H1 (cell line): Measurements from ENCODE around the gene HSPA12A. TPM values are rescaled to one million over a fixed set of nuclear protein-coding genes. Genes with fewer than 3 reads are reported as not detected.

Source experiments
- CTCF ChIA-PET: fragments of 300-600 bp; sonication (Branson Sonifier 250); formaldehyde crosslinking; loops from one replicate; lab custom pipeline; 2021; ENCODE audit not compliant: partially characterized antibody; lab: Charles Lee
- POLR2A ChIA-PET: fragments of 300-600 bp; sonication (Branson Sonifier 250); formaldehyde crosslinking; loops from one replicate; lab custom pipeline; 2021; ENCODE audit warnings: inconsistent platforms; ENCODE audit not compliant: partially characterized antibody; lab: Charles Lee
- DNase-seq, 2 experiments: peaks; one replicate each; pipeline versions ENCODE4 v3.0.0 to v3.0.0-alpha.2; 2010 to 2022; ENCODE audit warnings: low spot score in 2 of 2, low read depth in 1 of 2, mixed read lengths in 1 of 2
- FAIRE-seq: peaks from 2 replicates; lab custom pipeline; 2011; peaks lifted over from hg19 to GRCh38; lab: Jason Lieb, UNC
- H2AFZ ChIP-seq: 2 replicates; pipeline ENCODE4 v1.8.1; 2012; ENCODE audit warnings: low read length, inconsistent platforms
- H2AK5ac ChIP-seq: 2 replicates; pipeline ENCODE4 v1.6.1; 2013; ENCODE audit warnings: low read depth, low read length
- H2BK120ac ChIP-seq: replicated peaks from 2 replicates; pipeline ENCODE3; 2013; ENCODE audit warnings: low read depth, low read length, inconsistent platforms
- H2BK12ac ChIP-seq: 2 replicates; pipeline ENCODE4 v1.6.1; 2013; ENCODE audit warnings: low read depth, low read length
- H2BK15ac ChIP-seq: 2 replicates; pipeline ENCODE4 v1.6.1; 2013; ENCODE audit warnings: low read length
- H2BK20ac ChIP-seq: 2 replicates; pipeline ENCODE4 v1.6.1; 2013; ENCODE audit warnings: low read length
- H2BK5ac ChIP-seq: 2 replicates; pipeline ENCODE4 v1.6.1; 2013; ENCODE audit warnings: low read depth, low read length
- H3K14ac ChIP-seq: 2 replicates; pipeline ENCODE4 v1.6.1; 2013; ENCODE audit warnings: inconsistent platforms; ENCODE audit not compliant: insufficient read length
- H3K18ac ChIP-seq: 2 replicates; pipeline ENCODE4 v1.6.1; 2013; ENCODE audit warnings: low read length; ENCODE audit errors: extremely low read depth
- H3K23ac ChIP-seq: 2 replicates; pipeline ENCODE4 v1.6.1; 2013; ENCODE audit warnings: inconsistent platforms; ENCODE audit not compliant: insufficient read length
- H3K23me2 ChIP-seq: 2 replicates; pipeline ENCODE4 v1.6.1; 2013; ENCODE audit warnings: low read depth, low read length
- H3K27ac ChIP-seq: 2 replicates; pipeline ENCODE4 v1.6.1; 2011; ENCODE audit warnings: low read depth, low read length, inconsistent platforms
- H3K27me3 ChIP-seq, 4 experiments: replicated peaks in 1 of 4; 1 replicate in 1 of 4; 2 replicates in 3 of 4; pipeline versions ENCODE4 v1.6.1 to v1.8.1; 2011 to 2013; ENCODE audit warnings: low read length in 3 of 4, mild to moderate bottlenecking in 3 of 4, inconsistent platforms in 2 of 4, mixed read lengths in 2 of 4, moderate library complexity in 1 of 4; ENCODE audit not compliant: control insufficient read depth in 3 of 4, insufficient read depth in 3 of 4; ENCODE audit errors: extremely low read depth in 1 of 4
- H3K36me3 ChIP-seq, 4 experiments: 2 replicates each; pipeline versions ENCODE4 v1.6.1 to v1.8.1; 2011 to 2013; ENCODE audit warnings: mild to moderate bottlenecking in 4 of 4, low read length in 3 of 4, moderate library complexity in 2 of 4, control low read depth in 1 of 4, inconsistent platforms in 1 of 4; ENCODE audit not compliant: insufficient read depth in 4 of 4, control insufficient read depth in 2 of 4
- H3K4ac ChIP-seq: replicated peaks from 2 replicates; pipeline ENCODE3; 2013; ENCODE audit warnings: low read length, low read depth, mixed read lengths, inconsistent platforms; ENCODE audit not compliant: insufficient read length
- H3K4me1 ChIP-seq, 4 experiments: replicated peaks in 1 of 4; 1 replicate in 1 of 4; 2 replicates in 3 of 4; pipeline versions ENCODE4 v1.6.1 to v1.8.1; 2011 to 2013; ENCODE audit warnings: low read length in 3 of 4, inconsistent platforms in 2 of 4, mixed read lengths in 1 of 4; ENCODE audit not compliant: insufficient read depth in 4 of 4, control insufficient read depth in 3 of 4
- H3K4me2 ChIP-seq, 2 experiments: 2 replicates each; pipeline versions ENCODE4 v1.6.1 to v1.8.1; 2011 to 2013; ENCODE audit warnings: low read depth in 2 of 2, low read length in 2 of 2, control low read depth in 1 of 2, inconsistent platforms in 1 of 2, mild to moderate bottlenecking in 1 of 2; ENCODE audit not compliant: insufficient read depth in 1 of 2
- H3K4me3 ChIP-seq, 4 experiments: fragments of 200-600, 300-600 bp in 1 of 4; sonication (generic), shearing (Covaris generic), sonication (Bioruptor Twin) in 1 of 4; 2 replicates each; pipeline versions ENCODE4 v1.5.1 to v1.8.1; 2011 to 2016; ENCODE audit warnings: low read length in 4 of 4, low read depth in 3 of 4, control low read depth in 2 of 4, inconsistent platforms in 2 of 4, mild to moderate bottlenecking in 2 of 4, mixed read lengths in 1 of 4, moderate library complexity in 1 of 4; ENCODE audit not compliant: insufficient read depth in 2 of 4; ENCODE audit errors: extremely low read depth in 1 of 4
- H3K56ac ChIP-seq: replicated peaks from 2 replicates; pipeline ENCODE3; 2013; ENCODE audit warnings: low read depth, mild to moderate bottlenecking, mixed read lengths, low read length, inconsistent platforms; ENCODE audit not compliant: insufficient read length
- H3K79me1 ChIP-seq: 2 replicates; pipeline ENCODE4 v1.6.1; 2013; ENCODE audit warnings: low read depth, low read length, control low read depth
- H3K79me2 ChIP-seq, 2 experiments: 2 replicates each; pipeline versions ENCODE4 v1.6.1 to v1.8.1; 2012 to 2013; ENCODE audit warnings: low read length in 2 of 2, mild to moderate bottlenecking in 2 of 2, inconsistent platforms in 1 of 2; ENCODE audit not compliant: insufficient read depth in 2 of 2, control insufficient read depth in 1 of 2
- H3K9ac ChIP-seq, 4 experiments: replicated peaks in 1 of 4; 1 replicate in 1 of 4; 2 replicates in 3 of 4; pipeline versions ENCODE4 v1.6.1 to v1.8.1; 2011 to 2013; ENCODE audit warnings: low read depth in 3 of 4, low read length in 3 of 4, control low read depth in 2 of 4, mild to moderate bottlenecking in 2 of 4, moderate library complexity in 2 of 4, inconsistent platforms in 1 of 4; ENCODE audit errors: extremely low read depth in 1 of 4
- H3K9me3 ChIP-seq, 2 experiments: 2 replicates each; pipeline versions ENCODE4 v1.6.1 to v1.8.1; 2012 to 2013; ENCODE audit warnings: mild to moderate bottlenecking in 2 of 2, moderate library complexity in 2 of 2, control low read depth in 1 of 2, inconsistent platforms in 1 of 2, low read depth in 1 of 2, low read length in 1 of 2, mixed read lengths in 1 of 2; ENCODE audit not compliant: insufficient read depth in 2 of 2
- H4K20me1 ChIP-seq, 2 experiments: replicated peaks in 1 of 2; 2 replicates each; pipeline versions ENCODE3 to v1.8.1; 2011 to 2013; ENCODE audit warnings: inconsistent platforms in 2 of 2, low read length in 2 of 2, mild to moderate bottlenecking in 1 of 2; ENCODE audit not compliant: insufficient read depth in 2 of 2, control insufficient read depth in 1 of 2
- H4K5ac ChIP-seq: 2 replicates; pipeline ENCODE4 v1.6.1; 2013; ENCODE audit warnings: low read length, low read depth, mixed read lengths, inconsistent platforms; ENCODE audit not compliant: insufficient read length
- H4K8ac ChIP-seq: 2 replicates; pipeline ENCODE4 v1.8.0; 2013; ENCODE audit warnings: mild to moderate bottlenecking, moderate library complexity, low read length, inconsistent platforms; ENCODE audit not compliant: insufficient read depth; ENCODE audit errors: extremely low read depth
- H4K91ac ChIP-seq: replicated peaks from 2 replicates; pipeline ENCODE3; 2013; ENCODE audit warnings: low read length, mixed read lengths, inconsistent platforms; ENCODE audit not compliant: insufficient read length
- ASH2L ChIP-seq: fragments of 200-600, 300-600 bp; sonication (generic); IDR thresholded peaks from one replicate; pipeline ENCODE4 v1.7.1; 2017; ENCODE audit warnings: low read length
- BACH1 ChIP-seq: IDR thresholded peaks from 2 replicates; pipeline ENCODE4 v1.6.1; 2012; ENCODE audit warnings: low read length, improper control_type of control experiment
- E2F6 ChIP-seq: IDR thresholded peaks from 2 replicates; pipeline ENCODE4 v1.6.1; 2012; ENCODE audit warnings: inconsistent platforms
- FOSL1 ChIP-seq: IDR thresholded peaks from 2 replicates; pipeline ENCODE4 v1.6.1; 2011; ENCODE audit warnings: mild to moderate bottlenecking, low read depth, low read length, moderate library complexity; ENCODE audit not compliant: insufficient read depth
- JUN ChIP-seq: IDR thresholded peaks from 2 replicates; pipeline ENCODE4 v1.6.1; 2011; ENCODE audit warnings: low read depth, mild to moderate bottlenecking, improper control_type of control experiment, low read length
- SIRT6 ChIP-seq: IDR thresholded peaks from one replicate; pipeline ENCODE4 v1.7.1; 2012; ENCODE audit warnings: low read length, inconsistent platforms
- TBP ChIP-seq: IDR thresholded peaks from 2 replicates; pipeline ENCODE4 v1.6.1; 2011; ENCODE audit warnings: low read depth, low read length, improper control_type of control experiment
- TCF12 ChIP-seq: IDR thresholded peaks from 2 replicates; pipeline ENCODE4 v1.6.1; 2011; ENCODE audit warnings: low read depth, mild to moderate bottlenecking, low read length
- TEAD4 ChIP-seq: IDR thresholded peaks from 2 replicates; pipeline ENCODE4 v1.6.1; 2012; ENCODE audit warnings: low read depth, low read length, inconsistent platforms, mixed read lengths
- WGBS, 2 experiments: shearing (Covaris generic) in 1 of 2; methylation state at CpG; one replicate each; pipeline versions ENCODE4 v1.1.6 to v1.1.7; 2013 to 2015; ENCODE audit warnings: low lambda C conversion rate in 2 of 2, mixed read lengths in 2 of 2, inconsistent platforms in 1 of 2, low coverage in 1 of 2, missing lambda C conversion rate in 1 of 2; ENCODE audit not compliant: insufficient replicate concordance in 2 of 2, insufficient coverage in 1 of 2, insufficient read length in 1 of 2; ENCODE audit errors: extremely low coverage in 1 of 2, missing lambda C conversion rate in 1 of 2; 5-methylcytosine and 5-hydroxymethylcytosine counted together
- polyA plus RNA-seq, 7 experiments: library from polyadenylated mRNA; depleted of rRNA in 3 of 7; stranded (reverse) in 5 of 7; unstranded in 2 of 7; fragments of >200 nt in 5 of 7; fragments of 200-250 nt in 2 of 7; gene quantifications; 1 replicate in 5 of 7; 2 replicates in 1 of 7; 4 replicates in 1 of 7; pipeline versions ENCODE4 v1.2.1 to v1.2.3, GENCODE V29; 2011 to 2013; ENCODE audit warnings: missing spikeins in 2 of 7, mixed read lengths in 2 of 7
- total RNA-seq: library from RNA; stranded (reverse); fragmentation: NEBNext Ultra II Directional; extraction: Animal tissue kit (Norgen Biotek cat#: 25700); gene quantifications from 2 replicates; pipeline ENCODE4 v1.2.1, GENCODE V29; 2021

Gene HSPA12A
- total and polyA plus RNA-seq, 2 of the 8 experiments (the other 6 are each of a cell fraction or from before 2014, with no cell fraction given): 3.1 to 6.9 TPM

- no peaks in the 10 kb centered on the region for H3K9me3 ChIP-seq
- H2AK5ac ChIP-seq: no peak overlapping the region
- no peak overlapping the region for H3K18ac ChIP-seq
- H3K23me2 ChIP-seq: no peaks in the 10 kb centered on the region; the same call in none of the 2 replicates
- no peak overlapping the region for H4K8ac ChIP-seq
- H2BK5ac ChIP-seq: no peak overlapping the region
- ChIA-PET POLR2A (interaction anchor here (1.7 kb wide), 1 partner anchor 13 kb away, joined by 3 read pairs; no protein-coding TSS in a partner anchor), CTCF (interaction anchor here (0.6 to 1.0 kb wide), 2 partner anchors 14 to 204 kb away, joined by 3 read pairs; no protein-coding TSS in a partner anchor)
- no peak overlapping the region for H3K27ac ChIP-seq
- H4K20me1 ChIP-seq: peaks cover 0 to 2% of the 10 kb centered on the region in 2 experiments
- TF ChIP-seq SIRT6: no peak
- no peak for TF ChIP-seq TEAD4
- TF ChIP-seq ASH2L: no peak
- TF ChIP-seq E2F6: no peak
- no peak for TF ChIP-seq FOSL1
- no peak for TF ChIP-seq TBP
- TF ChIP-seq BACH1: no peak
- no peak for TF ChIP-seq TCF12
- TF ChIP-seq JUN: no peak
- H3K14ac ChIP-seq: no peak overlapping the region
- H2BK12ac ChIP-seq: no peak overlapping the region
- DNase-seq (no peak), FAIRE-seq (no peak)
- no peak overlapping the region for H2BK120ac ChIP-seq
- no peak overlapping the region for H2AFZ ChIP-seq
- peaks cover 2% of the 10 kb centered on the region; the same call in 1 of the 2 replicates for H3K79me1 ChIP-seq
- H4K91ac ChIP-seq: no peak overlapping the region
- H3K4ac ChIP-seq: no peak overlapping the region
- no peak overlapping the region for H3K9ac ChIP-seq
- WGBS, 2 experiments: 83% methylated on average over 2 of the region's 2 CpGs; no CpG with 5 or more reads in 1 of the 2 experiments
- H2BK20ac ChIP-seq: no peak overlapping the region
- H3K4me3 ChIP-seq: no peak overlapping the region; a peak in 1 of 8 replicates
- peaks cover 5 to 37% (median 11%) of the 10 kb centered on the region in 4 experiments; a peak in 7 of 8 replicates for H3K36me3 ChIP-seq
- 0 out of 4 replicates have a peak, but pooled peaks cover 0 to 4% of the 10 kb centered on the region in 2 experiments for H3K79me2 ChIP-seq
- no peak overlapping the region for H3K56ac ChIP-seq
- H4K5ac ChIP-seq: no peak overlapping the region
- H3K23ac ChIP-seq: no peak overlapping the region
- H3K27me3 ChIP-seq: no peaks in the 10 kb centered on the region
- peaks cover 0 to 20% (median 11%) of the 10 kb centered on the region in 4 experiments; a peak in 6 of 7 replicates for H3K4me1 ChIP-seq
- H2BK15ac ChIP-seq: no peak overlapping the region
- peak overlapping the region in 1 of 2 experiments; percentile 75; a peak in 1 of 4 replicates for H3K4me2 ChIP-seq
Observed at GRCh38 chr10:116668446-116668845, 73.9 kb downstream of the HSPA12A start.
